GM06990 (cell line): ENCODE measurements around the gene EN2.

Source experiments
- DNase-seq: peaks from one replicate; pipeline ENCODE4 v3.0.0-alpha.2; 2011; ENCODE audit not compliant: insufficient read length; ENCODE audit errors: extremely low read depth
- H3K27me3 ChIP-seq: replicated peaks from 2 replicates; pipeline ENCODE4 v1.6.0; 2011; ENCODE audit warnings: low read length; ENCODE audit not compliant: control insufficient read depth, insufficient read depth
- H3K36me3 ChIP-seq: 2 replicates; pipeline ENCODE4 v1.5.1; 2011; ENCODE audit warnings: low read length; ENCODE audit not compliant: control insufficient read depth, insufficient read depth
- H3K4me3 ChIP-seq: replicated peaks from 2 replicates; pipeline ENCODE4 v1.5.1; 2011; ENCODE audit warnings: low read depth, mild to moderate bottlenecking, control low read depth, low read length
- CTCF ChIP-seq: IDR thresholded peaks from 2 replicates; pipeline ENCODE4 v1.5.1; 2011; ENCODE audit warnings: low read length, control low read depth, mild to moderate bottlenecking, inconsistent platforms; ENCODE audit not compliant: insufficient read depth, poor library complexity, severe bottlenecking

The EN2 gene

GRCh38 chr7:155463114-155463811, 5.3 kb downstream of the EN2 start:
- Histone ChIP-seq H3K36me3 (no peaks in the 10 kb centered on the region), H3K27me3 (peaks cover 6% of the 10 kb centered on the region; the same call in 1 of the 2 replicates), H3K4me3 (no peak overlapping the region)
- DNase-seq = no peak
- TF ChIP-seq CTCF = no peak

- H3K27me3 ChIP-seq = peaks cover 6% of the 10 kb centered on the region; the same call in 1 of the 2 replicates
- TF ChIP-seq CTCF = no peak
- no peak overlapping the region for H3K4me3 ChIP-seq
- no peaks in the 10 kb centered on the region for H3K36me3 ChIP-seq
- DNase-seq = no peak
Observed at GRCh38 chr7:155464183-155464582, 6.3 kb downstream of the EN2 start.

- no peaks in the 10 kb centered on the region for H3K36me3 ChIP-seq
- TF ChIP-seq CTCF = no peak
- H3K27me3 ChIP-seq = peaks cover 6% of the 10 kb centered on the region; the same call in 1 of the 2 replicates
- H3K4me3 ChIP-seq = no peak overlapping the region
- no peak for DNase-seq
Observed at GRCh38 chr7:155464948-155465739, 7.2 kb downstream of the EN2 start.

GRCh38 chr7:155465761-155466141, 7.8 kb downstream of the EN2 start:
- no peak for TF ChIP-seq CTCF
- peaks cover 7% of the 10 kb centered on the region; the same call in 1 of the 2 replicates for H3K27me3 ChIP-seq
- DNase-seq = no peak
- H3K36me3 ChIP-seq = no peaks in the 10 kb centered on the region
- H3K4me3 ChIP-seq = no peak overlapping the region

GRCh38 chr7:155466142-155466813, 8.3 kb downstream of the EN2 start:
- Histone ChIP-seq H3K4me3 (no peak overlapping the region), H3K36me3 (no peaks in the 10 kb centered on the region), H3K27me3 (peaks cover 8% of the 10 kb centered on the region; the same call in 1 of the 2 replicates)
- TF ChIP-seq CTCF = no peak
- no peak for DNase-seq
